Loucy (cell line): ENCODE data around the gene SETBP1.

Experiments
- CTCF ChIP-seq: fragments of 200-600 bp; sonication (generic); conservative IDR thresholded peaks from 2 replicates; pipeline ENCODE4 v1.5.1; 2014; ENCODE audit warnings: mild to moderate bottlenecking, antibody characterized with exemption, low read length
- EZH2phosphoT487 ChIP-seq: fragments of 200-600 bp; IDR thresholded peaks from 2 replicates; pipeline ENCODE4 v1.6.1; 2018; ENCODE audit warnings: antibody characterized with exemption, mild to moderate bottlenecking, moderate library complexity, borderline replicate concordance

GRCh38 chr18:44941516-44941915 is 260.8 kb downstream of the SETBP1 start:
- no peak for TF ChIP-seq CTCF
- TF ChIP-seq EZH2phosphoT487, result no peak
